ENCODE results near the gene KCTD10. TPM values are rescaled to one million over a fixed set of nuclear protein-coding genes. Genes with fewer than 3 reads are reported as not detected.

Gene KCTD10
- total RNA-seq, 6 donors from 2014 or later = 50.6 to 70.2 (median 63.0) TPM

GRCh38 chr12:109439181-109439580 is 37.9 kb downstream of the KCTD10 start:
- peaks cover 0 to 16% (median 6%) of the 10 kb centered on the region in 4 donors for H3K4me1 ChIP-seq
- DNase-seq = no peak
- no peak for ATAC-seq (ENCODE audit: low FRiP score in 2 of 2)
- 82 to 86% methylated on average over 6 of the region's 6 CpGs for WGBS, 2 donors
- no peak overlapping the region for H3K27ac ChIP-seq
- H3K27me3 ChIP-seq = no peaks in the 10 kb centered on the region
- peaks cover 0 to 3% (median 0%) of the 10 kb centered on the region in 4 donors for H3K36me3 ChIP-seq
- H3K9me3 ChIP-seq = no peaks in the 10 kb centered on the region
- no peak overlapping the region for H3K4me3 ChIP-seq
- TF ChIP-seq POLR2AphosphoS5 (IDR thresholded peaks at IDR 0.05) (no peak), CTCF (IDR thresholded peaks at IDR 0.05) (no peak), EP300 (IDR thresholded peaks at IDR 0.05) (no peak), POLR2A (IDR thresholded peaks at IDR 0.05) (no peak)

- ATAC-seq (ENCODE audit: low FRiP score in 2 of 2) (no peak), DNase-seq (no peak)
- Histone ChIP-seq H3K4me3 (no peak overlapping the region), H3K27me3 (no peaks in the 10 kb centered on the region), H3K27ac (no peak overlapping the region), H3K4me1 (peaks cover 4 to 11% (median 6%) of the 10 kb centered on the region in 4 donors), H3K36me3 (no peaks in the 10 kb centered on the region), H3K9me3 (no peaks in the 10 kb centered on the region)
- WGBS, 2 donors = 70 to 73% methylated on average over 7 of the region's 7 CpGs
- TF ChIP-seq EP300 (IDR thresholded peaks at IDR 0.05) = no peak
- no peak for TF ChIP-seq POLR2AphosphoS5 (IDR thresholded peaks at IDR 0.05)
- TF ChIP-seq CTCF (IDR thresholded peaks at IDR 0.05) = no peak
- TF ChIP-seq POLR2A (IDR thresholded peaks at IDR 0.05) = no peak
These were observed 40.9 kb downstream of the KCTD10 start for GRCh38 chr12:109436188-109436560.

- DNase-seq (peak in 1 of 2 donors; percentile 57), ATAC-seq (ENCODE audit: low FRiP score in 2 of 2) (no peak)
- H3K9me3 ChIP-seq = no peaks in the 10 kb centered on the region
- no peaks in the 10 kb centered on the region for H3K36me3 ChIP-seq
- WGBS, 2 donors = 72 to 77% methylated on average over 16 to 17 of the region's 17 CpGs
- H3K4me3 ChIP-seq = no peak overlapping the region
- H3K27ac ChIP-seq = peak overlapping the region in 1 of 4 donors; percentile 51
- peaks cover 4 to 11% (median 6%) of the 10 kb centered on the region in 4 donors for H3K4me1 ChIP-seq
- H3K27me3 ChIP-seq = no peaks in the 10 kb centered on the region
- TF ChIP-seq POLR2A (IDR thresholded peaks at IDR 0.05) (no peak), POLR2AphosphoS5 (IDR thresholded peaks at IDR 0.05) (no peak), CTCF (IDR thresholded peaks at IDR 0.05) (no peak), EP300 (IDR thresholded peaks at IDR 0.05) (no peak)
These were observed 41.5 kb downstream of the KCTD10 start for GRCh38 chr12:109435428-109436187.

- DNase-seq (no peak), ATAC-seq (ENCODE audit: low FRiP score in 2 of 2) (no peak)
- Histone ChIP-seq H3K9me3 (no peaks in the 10 kb centered on the region), H3K27ac (no peak overlapping the region), H3K36me3 (no peaks in the 10 kb centered on the region), H3K4me1 (peaks cover 4 to 9% (median 6%) of the 10 kb centered on the region in 4 donors), H3K4me3 (no peak overlapping the region), H3K27me3 (no peaks in the 10 kb centered on the region)
- WGBS, 2 donors = 85 to 87% methylated on average over 7 of the region's 7 CpGs
- TF ChIP-seq CTCF (IDR thresholded peaks at IDR 0.05) = no peak
- TF ChIP-seq POLR2AphosphoS5 (IDR thresholded peaks at IDR 0.05) = no peak
- TF ChIP-seq POLR2A (IDR thresholded peaks at IDR 0.05) = no peak
- no peak for TF ChIP-seq EP300 (IDR thresholded peaks at IDR 0.05)
These were observed 42.5 kb downstream of the KCTD10 start for GRCh38 chr12:109434582-109434981.

GRCh38 chr12:109433618-109434017 is 43.5 kb downstream of the KCTD10 start:
- Histone ChIP-seq H3K4me1 (peaks cover 4 to 9% (median 6%) of the 10 kb centered on the region in 4 donors), H3K27me3 (no peaks in the 10 kb centered on the region), H3K36me3 (no peaks in the 10 kb centered on the region), H3K27ac (no peak overlapping the region), H3K4me3 (no peak overlapping the region), H3K9me3 (no peaks in the 10 kb centered on the region)
- peak in 2 of 6 experiments; percentile 24 to 37 for TF ChIP-seq CTCF (IDR thresholded peaks at IDR 0.05)
- no peak for TF ChIP-seq POLR2A (IDR thresholded peaks at IDR 0.05)
- WGBS, 2 donors = 75 to 80% methylated on average over 4 of the region's 4 CpGs
- peak; percentile 31 to 68 for ATAC-seq (ENCODE audit: low FRiP score in 2 of 2)
- DNase-seq = no peak
